Mesenchymal stem cell (in vitro differentiated cells and primary cell): ENCODE data around the gene SARDH.

Source experiments
- DNase-seq: peaks from one replicate; pipeline ENCODE4 v3.0.0-alpha.2; 2013
- H2AFZ ChIP-seq: one replicate; pipeline ENCODE4 v1.6.1; 2013; ENCODE audit warnings: low read depth, mild to moderate bottlenecking, control low read depth, inconsistent platforms, low read length, moderate library complexity
- H2AK5ac ChIP-seq: 2 replicates; pipeline ENCODE4 v1.6.1; 2013; ENCODE audit warnings: low read length, moderate library complexity, mild to moderate bottlenecking, inconsistent platforms; ENCODE audit not compliant: severe bottlenecking
- H2BK120ac ChIP-seq: one replicate; pipeline ENCODE4 v1.6.1; 2013; ENCODE audit warnings: low read depth, mild to moderate bottlenecking, inconsistent platforms, low read length, moderate library complexity
- H2BK12ac ChIP-seq, 2 experiments: one replicate each; pipeline ENCODE4 v1.6.1; 2013; ENCODE audit warnings: inconsistent platforms in 2 of 2, low read length in 2 of 2, mild to moderate bottlenecking in 2 of 2, moderate library complexity in 2 of 2, control low read depth in 1 of 2
- H2BK15ac ChIP-seq: one replicate; pipeline ENCODE4 v1.6.1; 2013; ENCODE audit warnings: mild to moderate bottlenecking, low read depth, inconsistent platforms; ENCODE audit not compliant: poor library complexity, severe bottlenecking
- H2BK5ac ChIP-seq: 2 replicates; pipeline ENCODE4 v1.6.1; 2013; ENCODE audit warnings: low read depth, mild to moderate bottlenecking, low read length, control low read depth, inconsistent platforms; ENCODE audit not compliant: poor library complexity, severe bottlenecking
- H3K14ac ChIP-seq, 2 experiments: one replicate each; pipeline ENCODE4 v1.6.1; 2013; ENCODE audit warnings: inconsistent platforms in 2 of 2, low read length in 2 of 2, control low read depth in 1 of 2, mild to moderate bottlenecking in 1 of 2, moderate library complexity in 1 of 2
- H3K18ac ChIP-seq, 2 experiments: one replicate each; pipeline ENCODE4 v1.6.1; 2013; ENCODE audit warnings: inconsistent platforms in 2 of 2, low read length in 2 of 2, control low read depth in 1 of 2, low read depth in 1 of 2, mild to moderate bottlenecking in 1 of 2
- H3K23ac ChIP-seq, 2 experiments: one replicate each; pipeline ENCODE4 v1.6.1; 2013; ENCODE audit warnings: inconsistent platforms in 2 of 2, low read length in 2 of 2, mild to moderate bottlenecking in 2 of 2, moderate library complexity in 2 of 2, control low read depth in 1 of 2
- H3K27ac ChIP-seq: 2 replicates; pipeline ENCODE4 v1.5.1; 2013; ENCODE audit warnings: mild to moderate bottlenecking, moderate library complexity, low read length, control low read depth, inconsistent platforms; ENCODE audit not compliant: poor library complexity, severe bottlenecking
- H3K27me3 ChIP-seq, 2 experiments: 2 replicates each; pipeline versions ENCODE4 v1.6.1 to v1.7.0; 2013; ENCODE audit warnings: low read length in 2 of 2, mild to moderate bottlenecking in 2 of 2, moderate library complexity in 2 of 2, control low read depth in 1 of 2, inconsistent platforms in 1 of 2; ENCODE audit not compliant: control insufficient read depth in 1 of 2, insufficient read depth in 1 of 2
- H3K36me3 ChIP-seq, 2 experiments: 2 replicates each; pipeline versions ENCODE4 v1.6.1 to v1.7.0; 2013; ENCODE audit warnings: low read length in 2 of 2, control low read depth in 1 of 2, inconsistent platforms in 1 of 2, low read depth in 1 of 2, mild to moderate bottlenecking in 1 of 2; ENCODE audit not compliant: insufficient read depth in 2 of 2, control insufficient read depth in 1 of 2
- H3K4ac ChIP-seq, 2 experiments: one replicate each; pipeline ENCODE4 v1.6.1; 2013; ENCODE audit warnings: inconsistent platforms in 2 of 2, low read length in 2 of 2, mild to moderate bottlenecking in 2 of 2, moderate library complexity in 2 of 2, control low read depth in 1 of 2, low read depth in 1 of 2
- H3K4me1 ChIP-seq: 2 replicates; pipeline ENCODE4 v1.6.1; 2013; ENCODE audit warnings: low read depth, low read length, control low read depth; ENCODE audit not compliant: control insufficient read depth, insufficient read depth
- H3K4me2 ChIP-seq: 2 replicates; pipeline ENCODE4 v1.6.1; 2013; ENCODE audit warnings: low read length, mild to moderate bottlenecking, inconsistent platforms; ENCODE audit not compliant: poor library complexity, severe bottlenecking
- H3K4me3 ChIP-seq, 2 experiments: 2 replicates each; pipeline versions ENCODE4 v1.5.1 to v1.7.0; 2013; ENCODE audit warnings: low read length in 2 of 2, mild to moderate bottlenecking in 2 of 2, control low read depth in 1 of 2, low read depth in 1 of 2; ENCODE audit not compliant: insufficient read depth in 1 of 2
- H3K79me1 ChIP-seq: replicated peaks from 2 replicates; pipeline ENCODE4 v1.6.1; 2013; ENCODE audit warnings: mild to moderate bottlenecking, control low read depth, low read length, inconsistent platforms; ENCODE audit not compliant: poor library complexity, severe bottlenecking
- H3K9ac ChIP-seq: 2 replicates; pipeline ENCODE4 v1.7.0; 2013; ENCODE audit warnings: mild to moderate bottlenecking, low read length, moderate library complexity
- H3K9me3 ChIP-seq: 2 replicates; pipeline ENCODE4 v1.7.0; 2013; ENCODE audit warnings: mild to moderate bottlenecking, low read length; ENCODE audit not compliant: control insufficient read depth
- H4K8ac ChIP-seq: one replicate; pipeline ENCODE4 v1.6.1; 2013; ENCODE audit warnings: inconsistent platforms, mild to moderate bottlenecking, low read length, moderate library complexity
- H4K91ac ChIP-seq: one replicate; pipeline ENCODE4 v1.6.1; 2013; ENCODE audit warnings: mild to moderate bottlenecking, low read length, inconsistent platforms
- WGBS: methylation state at CpG from one replicate; pipeline ENCODE4 v1.1.7; 2013; ENCODE audit warnings: mixed read lengths; 5-methylcytosine and 5-hydroxymethylcytosine counted together

Gene SARDH

DNA sequence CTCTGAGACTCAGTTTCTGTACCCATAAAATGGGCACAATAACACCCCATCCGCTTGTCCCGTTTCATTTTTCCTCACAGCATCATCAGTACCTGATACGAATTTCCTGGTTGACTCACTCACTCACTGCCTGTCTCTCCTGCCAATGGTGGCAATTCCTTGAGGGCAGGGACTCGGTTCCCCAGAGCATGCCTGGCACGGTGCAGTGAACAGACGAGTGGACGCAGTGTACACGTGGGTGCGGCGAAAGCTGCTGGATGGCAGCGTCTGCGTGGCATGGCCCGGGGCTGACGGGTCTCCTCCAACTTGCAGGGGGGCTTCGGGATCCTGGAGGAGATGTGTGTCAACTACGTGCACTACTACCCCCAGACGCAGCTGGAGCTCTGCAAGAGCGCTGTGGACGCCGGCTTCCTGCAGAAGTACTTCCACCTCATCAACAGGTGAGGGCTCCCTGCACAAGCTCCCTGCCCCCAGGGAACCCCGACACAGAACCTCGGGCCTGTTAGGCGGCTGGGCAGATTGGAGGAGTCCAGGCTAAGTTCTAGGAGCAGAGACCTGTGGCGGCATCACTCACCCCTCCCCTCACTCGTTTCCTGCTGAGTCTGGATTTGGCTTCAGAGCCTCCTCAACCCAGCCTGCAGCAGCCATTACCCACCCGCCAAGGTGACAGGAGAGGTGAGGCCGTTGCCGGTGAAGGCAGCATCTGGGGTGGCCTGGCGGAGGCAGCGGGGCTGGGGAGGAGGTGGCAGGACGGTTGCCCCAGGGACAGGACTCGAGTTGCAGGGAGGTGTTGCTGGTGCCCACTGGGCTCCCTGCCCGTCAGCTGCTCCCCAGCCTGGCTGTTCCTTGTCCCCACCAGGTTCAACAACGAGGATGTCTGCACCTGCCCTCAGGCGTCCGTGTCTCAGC, 81.7 kb downstream of the SARDH start:
- Histone ChIP-seq H3K4me3 (no peak overlapping the region), H2AFZ (no peak overlapping the region), H3K18ac (no peak overlapping the region), H3K23ac (no peak overlapping the region), H3K14ac (no peak overlapping the region), H4K8ac (no peak overlapping the region), H4K91ac (no peak overlapping the region), H3K79me1 (no peaks in the 10 kb centered on the region), H2BK120ac (no peak overlapping the region), H3K9me3 (no peaks in the 10 kb centered on the region), H3K4me2 (no peak overlapping the region), H3K36me3 (no peaks in the 10 kb centered on the region), H3K4me1 (peaks cover 14% of the 10 kb centered on the region), H3K27me3 (peaks cover 82 to 89% of the 10 kb centered on the region in 2 experiments), H2AK5ac (no peak overlapping the region), H3K27ac (no peak overlapping the region), H2BK15ac (no peak overlapping the region), H2BK5ac (no peak overlapping the region), H3K9ac (no peak overlapping the region), H3K4ac (no peak overlapping the region), H2BK12ac (no peak overlapping the region)
- no peak for DNase-seq
- WGBS, result 89% methylated on average over 36 of the region's 36 CpGs

- no peak for DNase-seq
- H2BK12ac ChIP-seq, result no peak overlapping the region
- H3K23ac ChIP-seq, result no peak overlapping the region
- H4K91ac ChIP-seq, result no peak overlapping the region
- no peaks in the 10 kb centered on the region for H3K79me1 ChIP-seq
- no peak overlapping the region for H4K8ac ChIP-seq
- H3K4ac ChIP-seq, result no peak overlapping the region
- no peak overlapping the region for H3K4me2 ChIP-seq
- H3K4me3 ChIP-seq, result no peak overlapping the region
- peak overlapping the region in 1 of 2 experiments; percentile 26 for H3K14ac ChIP-seq
- H3K9ac ChIP-seq, result no peak overlapping the region
- no peak overlapping the region for H2AFZ ChIP-seq
- no peaks in the 10 kb centered on the region for H3K9me3 ChIP-seq
- H2BK15ac ChIP-seq, result no peak overlapping the region
- H3K27me3 ChIP-seq, result peaks cover 88 to 96% of the 10 kb centered on the region in 2 experiments
- H3K27ac ChIP-seq, result no peak overlapping the region
- no peaks in the 10 kb centered on the region for H3K36me3 ChIP-seq
- no peak overlapping the region for H3K18ac ChIP-seq
- H2BK5ac ChIP-seq, result no peak overlapping the region
- peaks cover 14% of the 10 kb centered on the region for H3K4me1 ChIP-seq
- H2AK5ac ChIP-seq, result no peak overlapping the region
- 85% methylated on average over 14 of the region's 14 CpGs for WGBS
- H2BK120ac ChIP-seq, result no peak overlapping the region
Observed at GRCh38 chr9:133655701-133656100, 82.5 kb downstream of the SARDH start.

- Histone ChIP-seq H3K23ac (no peak overlapping the region), H2AK5ac (no peak overlapping the region), H4K91ac (no peak overlapping the region), H4K8ac (no peak overlapping the region), H3K9ac (no peak overlapping the region), H3K4me1 (peaks cover 14% of the 10 kb centered on the region), H3K4me3 (no peak overlapping the region), H3K4me2 (no peak overlapping the region), H2BK15ac (no peak overlapping the region), H3K27ac (no peak overlapping the region), H3K79me1 (no peaks in the 10 kb centered on the region), H3K4ac (no peak overlapping the region), H3K36me3 (no peaks in the 10 kb centered on the region), H2AFZ (no peak overlapping the region), H2BK12ac (no peak overlapping the region), H3K9me3 (no peaks in the 10 kb centered on the region), H3K27me3 (peaks cover 83 to 93% of the 10 kb centered on the region in 2 experiments), H3K14ac (no peak overlapping the region), H2BK5ac (no peak overlapping the region), H3K18ac (no peak overlapping the region), H2BK120ac (no peak overlapping the region)
- no peak for DNase-seq
- WGBS, result 80% methylated on average over 38 of the region's 38 CpGs
Observed at GRCh38 chr9:133654736-133655657, 83.2 kb downstream of the SARDH start.

GRCh38 chr9:133653638-133654037, 84.5 kb downstream of the SARDH start:
- H3K27ac ChIP-seq, result no peak overlapping the region
- 84% methylated on average over 9 of the region's 9 CpGs for WGBS
- no peaks in the 10 kb centered on the region for H3K79me1 ChIP-seq
- no peaks in the 10 kb centered on the region for H3K9me3 ChIP-seq
- H3K4me3 ChIP-seq, result no peak overlapping the region
- no peak overlapping the region for H3K4me2 ChIP-seq
- no peak overlapping the region for H2BK12ac ChIP-seq
- no peak overlapping the region for H3K4ac ChIP-seq
- H2AFZ ChIP-seq, result no peak overlapping the region
- no peaks in the 10 kb centered on the region for H3K36me3 ChIP-seq
- no peak overlapping the region for H4K8ac ChIP-seq
- no peak for DNase-seq
- no peak overlapping the region for H3K14ac ChIP-seq
- H2BK120ac ChIP-seq, result no peak overlapping the region
- no peak overlapping the region for H3K9ac ChIP-seq
- H4K91ac ChIP-seq, result no peak overlapping the region
- H3K4me1 ChIP-seq, result peaks cover 6% of the 10 kb centered on the region
- no peak overlapping the region for H2BK5ac ChIP-seq
- peaks cover 81 to 93% of the 10 kb centered on the region in 2 experiments for H3K27me3 ChIP-seq
- H3K23ac ChIP-seq, result no peak overlapping the region
- no peak overlapping the region for H2BK15ac ChIP-seq
- H3K18ac ChIP-seq, result no peak overlapping the region
- H2AK5ac ChIP-seq, result no peak overlapping the region
